Nephron (organoid): ENCODE measurements around the gene PNPLA7.
A peak's percentile ranks its signal among the peaks of the same experiment; 100 is the strongest.

Source experiments
- H3K27ac Mint-ChIP-seq, 3 experiments: 2 replicates each; pipeline ENCODE4 v1.8.0; 2020; ENCODE audit warnings: mixed read lengths in 3 of 3, mild to moderate bottlenecking in 2 of 3, moderate library complexity in 1 of 3
- H3K27me3 Mint-ChIP-seq: 2 replicates; pipeline ENCODE4 v1.8.0; 2021; ENCODE audit warnings: low read depth, mild to moderate bottlenecking, moderate library complexity, mixed read lengths
- H3K36me3 Mint-ChIP-seq: 2 replicates; pipeline ENCODE4 v1.8.0; 2020; ENCODE audit warnings: low read depth, mixed read lengths
- H3K4me1 Mint-ChIP-seq: 2 replicates; pipeline ENCODE4 v1.8.0; 2020; ENCODE audit warnings: mixed read lengths
- H3K4me3 Mint-ChIP-seq, 3 experiments: 2 replicates each; pipeline ENCODE4 v1.8.0; 2020; ENCODE audit warnings: mild to moderate bottlenecking in 3 of 3, mixed read lengths in 3 of 3, moderate library complexity in 2 of 3
- H3K9me3 Mint-ChIP-seq: 2 replicates; pipeline ENCODE4 v1.8.0; 2020; ENCODE audit warnings: mixed read lengths
- TF ChIP-seq, protein P1 (sequence below), 3 experiments: fragments of 200-600 bp; sonication (generic); IDR thresholded peaks; one replicate each; pipeline ENCODE4 v1.5.0; 2021; ENCODE audit warnings: antibody characterized with exemption in 3 of 3; ENCODE audit not compliant: unreplicated experiment in 3 of 3

The PNPLA7 gene

DNA sequence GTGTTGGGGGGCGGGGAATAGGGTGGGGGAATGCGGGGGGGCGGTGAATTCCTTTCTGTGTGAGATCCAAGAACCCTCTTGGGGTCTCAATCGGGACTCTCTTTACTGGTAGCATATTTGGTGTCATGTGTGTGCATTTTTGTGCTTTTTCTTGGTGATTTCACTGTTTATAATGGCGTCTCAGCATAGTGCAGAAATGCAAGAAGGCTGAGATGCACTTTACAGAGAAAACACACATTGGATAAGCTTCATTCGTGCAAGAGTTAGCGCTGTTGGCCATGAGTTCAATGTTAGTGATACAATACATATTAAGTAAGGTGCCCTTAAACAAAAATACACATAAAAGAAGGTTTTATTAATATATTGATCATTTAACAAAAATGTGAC lies 108.3 kb downstream of the PNPLA7 start:
- H3K4me1 Mint-ChIP-seq, result peaks cover 18% of the 10 kb centered on the region
- H3K9me3 Mint-ChIP-seq, result peaks cover 2% of the 10 kb centered on the region
- H3K27me3 Mint-ChIP-seq, result peaks cover 9% of the 10 kb centered on the region
- H3K4me3 Mint-ChIP-seq, result peak overlapping the region; percentile 71 to 76 (median 74)
- peak overlapping the region in 1 of 3 experiments; percentile 26 for H3K27ac Mint-ChIP-seq
- TF ChIP-seq, protein P1, sequence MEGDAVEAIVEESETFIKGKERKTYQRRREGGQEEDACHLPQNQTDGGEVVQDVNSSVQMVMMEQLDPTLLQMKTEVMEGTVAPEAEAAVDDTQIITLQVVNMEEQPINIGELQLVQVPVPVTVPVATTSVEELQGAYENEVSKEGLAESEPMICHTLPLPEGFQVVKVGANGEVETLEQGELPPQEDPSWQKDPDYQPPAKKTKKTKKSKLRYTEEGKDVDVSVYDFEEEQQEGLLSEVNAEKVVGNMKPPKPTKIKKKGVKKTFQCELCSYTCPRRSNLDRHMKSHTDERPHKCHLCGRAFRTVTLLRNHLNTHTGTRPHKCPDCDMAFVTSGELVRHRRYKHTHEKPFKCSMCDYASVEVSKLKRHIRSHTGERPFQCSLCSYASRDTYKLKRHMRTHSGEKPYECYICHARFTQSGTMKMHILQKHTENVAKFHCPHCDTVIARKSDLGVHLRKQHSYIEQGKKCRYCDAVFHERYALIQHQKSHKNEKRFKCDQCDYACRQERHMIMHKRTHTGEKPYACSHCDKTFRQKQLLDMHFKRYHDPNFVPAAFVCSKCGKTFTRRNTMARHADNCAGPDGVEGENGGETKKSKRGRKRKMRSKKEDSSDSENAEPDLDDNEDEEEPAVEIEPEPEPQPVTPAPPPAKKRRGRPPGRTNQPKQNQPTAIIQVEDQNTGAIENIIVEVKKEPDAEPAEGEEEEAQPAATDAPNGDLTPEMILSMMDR (IDR thresholded peaks at IDR 0.05; ENCODE audit: unreplicated experiment in 3 of 3), result no peak
- no peaks in the 10 kb centered on the region for H3K36me3 Mint-ChIP-seq

DNA sequence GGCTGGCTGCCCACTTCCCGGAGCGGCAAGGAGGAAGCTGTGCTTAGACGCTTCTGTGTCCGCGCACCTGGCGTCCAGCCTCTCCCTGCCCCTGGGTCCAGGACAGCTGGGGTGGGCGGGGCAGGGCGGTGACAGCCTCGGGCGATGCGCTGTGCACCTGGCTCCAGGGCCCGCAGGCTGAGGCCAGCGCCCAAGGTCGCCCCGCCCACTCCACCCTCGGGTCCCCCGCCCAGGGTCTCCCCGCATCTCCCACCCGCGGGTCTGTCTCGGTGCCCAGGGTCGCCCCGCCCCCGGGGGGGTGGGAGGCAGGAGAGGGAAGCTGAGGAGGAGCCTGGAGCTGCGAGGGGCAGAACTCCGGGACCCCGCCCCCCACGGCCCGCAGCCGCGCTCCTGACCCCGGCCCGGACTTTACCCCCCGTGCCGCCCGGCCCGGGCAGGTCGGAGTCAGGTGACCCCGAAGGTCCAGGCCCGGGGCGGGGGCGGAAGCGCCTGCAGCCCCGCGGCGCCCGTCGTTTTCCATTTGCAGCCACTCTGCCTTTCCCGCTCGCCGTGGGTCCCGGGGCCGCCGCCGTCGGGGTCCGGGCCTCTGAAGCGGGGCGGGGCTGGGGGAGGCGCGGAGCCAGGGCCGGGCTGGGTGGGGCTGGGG lies 108.8 kb downstream of the PNPLA7 start, which contains the start of gene ENTPD8:
Gene ENTPD8 (minus strand): TSS at position 69 of the 646 bp plus-strand sequence. CDS start 3,072 bp downstream, outside the sequence.
- Mint-ChIP-seq H3K27me3 (peaks cover 9% of the 10 kb centered on the region), H3K4me1 (peaks cover 13% of the 10 kb centered on the region), H3K4me3 (peak within 1 kb of the TSS; percentile 71 to 76 (median 74)), H3K27ac (peak within 1 kb of the TSS in 1 of 3 experiments; percentile 26), H3K36me3 (no peaks in the 10 kb centered on the region), H3K9me3 (peaks cover 2% of the 10 kb centered on the region)
- TF ChIP-seq, protein P1 (IDR thresholded peaks at IDR 0.05; ENCODE audit: unreplicated experiment in 3 of 3), result no peak

DNA sequence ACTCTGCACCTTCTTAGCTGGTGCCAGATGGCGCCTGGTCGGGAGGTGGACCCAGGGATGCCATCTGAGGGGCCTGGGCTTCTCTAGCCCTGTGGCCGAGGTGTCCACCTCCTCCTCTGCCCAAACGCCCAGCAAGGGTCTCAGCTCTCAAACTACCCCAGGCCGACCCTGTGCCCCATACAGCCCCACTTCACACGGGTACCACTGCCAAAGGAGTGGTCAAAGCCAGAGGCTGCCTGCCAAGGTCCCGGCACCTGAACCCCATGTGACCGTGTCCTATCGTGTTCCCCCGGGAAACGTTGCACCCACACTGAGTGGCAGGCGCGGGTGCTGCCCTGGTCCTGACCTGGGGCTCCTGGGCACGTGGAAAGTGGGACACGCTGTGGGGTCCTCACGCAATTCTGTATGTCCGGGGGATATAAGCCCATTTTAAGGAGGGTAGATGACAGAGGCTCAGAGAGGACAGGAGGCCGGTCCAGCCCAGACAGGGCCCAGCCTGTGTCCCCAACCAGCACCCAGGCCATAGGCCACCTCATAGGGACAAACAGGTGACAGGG lies 111.0 kb downstream of the PNPLA7 start:
- peaks cover 9% of the 10 kb centered on the region for H3K27me3 Mint-ChIP-seq
- H3K27ac Mint-ChIP-seq, result no peak overlapping the region

GRCh38 chr9:137438591-137439157 lies 111.5 kb downstream of the PNPLA7 start:
- Mint-ChIP-seq H3K36me3 (no peaks in the 10 kb centered on the region), H3K4me1 (peaks cover 5% of the 10 kb centered on the region), H3K4me3 (no peak overlapping the region), H3K9me3 (peaks cover 2% of the 10 kb centered on the region), H3K27me3 (peaks cover 9% of the 10 kb centered on the region), H3K27ac (no peak overlapping the region)
- TF ChIP-seq, protein P1 (IDR thresholded peaks at IDR 0.05; ENCODE audit: unreplicated experiment in 3 of 3), result no peak

More for the DNA sequence above, 111.0 kb downstream of the PNPLA7 start:
- no peaks in the 10 kb centered on the region for H3K36me3 Mint-ChIP-seq
- peak overlapping the region in 1 of 3 experiments; percentile 63 for H3K4me3 Mint-ChIP-seq
- H3K9me3 Mint-ChIP-seq, result peaks cover 2% of the 10 kb centered on the region
- peaks cover 5% of the 10 kb centered on the region for H3K4me1 Mint-ChIP-seq
- TF ChIP-seq, protein P1 (IDR thresholded peaks at IDR 0.05; ENCODE audit: unreplicated experiment in 3 of 3), result no peak

DNA sequence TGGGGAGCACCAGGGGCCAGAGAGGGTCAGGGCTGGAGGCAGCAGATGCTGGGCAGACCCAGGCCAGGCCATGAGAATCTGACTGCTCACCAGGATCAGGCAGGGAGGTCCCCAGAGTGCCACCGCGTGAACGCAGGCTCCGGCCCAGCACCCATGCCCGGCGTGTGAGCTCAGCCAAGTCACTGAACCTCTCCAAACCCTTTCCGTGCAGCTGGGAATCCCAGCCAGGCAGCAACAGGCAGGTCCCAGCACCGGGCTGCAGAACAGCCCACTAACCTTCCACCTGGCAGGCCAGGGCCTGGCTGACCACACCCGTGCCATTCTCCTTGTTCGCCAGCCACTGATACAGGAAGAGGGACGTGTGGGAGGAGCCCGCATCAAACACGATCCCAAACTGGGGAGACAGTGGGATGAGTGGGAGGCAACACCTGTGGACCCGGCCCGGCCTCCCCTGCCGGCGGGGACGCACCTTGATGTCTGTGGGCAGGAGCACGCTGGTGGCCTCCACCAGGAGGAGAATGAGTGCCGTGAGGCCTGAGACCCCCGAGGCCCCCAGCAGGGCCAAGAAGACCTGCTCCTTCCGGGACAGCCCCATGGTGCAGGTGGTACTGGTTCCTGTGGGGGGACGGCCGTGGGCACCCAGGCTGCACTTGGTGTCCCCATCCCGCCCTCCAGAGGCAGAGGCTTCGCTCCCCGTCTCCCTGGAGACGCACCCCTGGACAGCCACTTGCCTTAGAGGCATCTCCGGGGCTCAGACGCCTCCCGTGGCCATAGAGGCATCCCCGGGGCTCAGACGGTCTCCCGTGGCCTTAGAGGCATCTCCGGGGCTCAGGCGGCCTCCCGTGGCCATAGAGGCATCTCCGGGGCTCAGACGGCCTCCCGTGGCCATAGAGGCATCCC lies 112.3 kb downstream of the PNPLA7 start:
- peaks cover 9% of the 10 kb centered on the region for H3K27me3 Mint-ChIP-seq
- H3K9me3 Mint-ChIP-seq, result no peaks in the 10 kb centered on the region
- H3K27ac Mint-ChIP-seq, result no peak overlapping the region
- TF ChIP-seq, protein P1 (IDR thresholded peaks at IDR 0.05; ENCODE audit: unreplicated experiment in 3 of 3), result no peak
- no peak overlapping the region for H3K4me3 Mint-ChIP-seq
- no peaks in the 10 kb centered on the region for H3K36me3 Mint-ChIP-seq
- peaks cover 5% of the 10 kb centered on the region for H3K4me1 Mint-ChIP-seq
